GM12865 (cell line): ENCODE results near the gene CDH9.

ENCODE experiments used
- DNase-seq: peaks from one replicate; pipeline ENCODE4 v3.0.0; 2010; ENCODE audit warnings: low read depth
- H3K4me3 ChIP-seq: 2 replicates; pipeline ENCODE4 v1.5.1; 2011; ENCODE audit warnings: mild to moderate bottlenecking, low read depth, low read length, control low read depth
- TF ChIP-seq, protein P1 (sequence below): IDR thresholded peaks from 2 replicates; pipeline ENCODE4 v1.5.1; 2011; ENCODE audit warnings: low read length, control low read depth, low read depth, inconsistent platforms; ENCODE audit not compliant: insufficient read depth; ENCODE audit errors: missing control alignments

Gene CDH9

GRCh38 chr5:26932238-26932637 lies 106.1 kb downstream of the CDH9 start:
- no peak for DNase-seq
- H3K4me3 ChIP-seq = no peak overlapping the region
- TF ChIP-seq, protein P1, sequence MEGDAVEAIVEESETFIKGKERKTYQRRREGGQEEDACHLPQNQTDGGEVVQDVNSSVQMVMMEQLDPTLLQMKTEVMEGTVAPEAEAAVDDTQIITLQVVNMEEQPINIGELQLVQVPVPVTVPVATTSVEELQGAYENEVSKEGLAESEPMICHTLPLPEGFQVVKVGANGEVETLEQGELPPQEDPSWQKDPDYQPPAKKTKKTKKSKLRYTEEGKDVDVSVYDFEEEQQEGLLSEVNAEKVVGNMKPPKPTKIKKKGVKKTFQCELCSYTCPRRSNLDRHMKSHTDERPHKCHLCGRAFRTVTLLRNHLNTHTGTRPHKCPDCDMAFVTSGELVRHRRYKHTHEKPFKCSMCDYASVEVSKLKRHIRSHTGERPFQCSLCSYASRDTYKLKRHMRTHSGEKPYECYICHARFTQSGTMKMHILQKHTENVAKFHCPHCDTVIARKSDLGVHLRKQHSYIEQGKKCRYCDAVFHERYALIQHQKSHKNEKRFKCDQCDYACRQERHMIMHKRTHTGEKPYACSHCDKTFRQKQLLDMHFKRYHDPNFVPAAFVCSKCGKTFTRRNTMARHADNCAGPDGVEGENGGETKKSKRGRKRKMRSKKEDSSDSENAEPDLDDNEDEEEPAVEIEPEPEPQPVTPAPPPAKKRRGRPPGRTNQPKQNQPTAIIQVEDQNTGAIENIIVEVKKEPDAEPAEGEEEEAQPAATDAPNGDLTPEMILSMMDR = no peak

GRCh38 chr5:26921439-26921838 lies 116.9 kb downstream of the CDH9 start:
- TF ChIP-seq, protein P1 = no peak
- no peak for DNase-seq
- no peak overlapping the region for H3K4me3 ChIP-seq

DNA sequence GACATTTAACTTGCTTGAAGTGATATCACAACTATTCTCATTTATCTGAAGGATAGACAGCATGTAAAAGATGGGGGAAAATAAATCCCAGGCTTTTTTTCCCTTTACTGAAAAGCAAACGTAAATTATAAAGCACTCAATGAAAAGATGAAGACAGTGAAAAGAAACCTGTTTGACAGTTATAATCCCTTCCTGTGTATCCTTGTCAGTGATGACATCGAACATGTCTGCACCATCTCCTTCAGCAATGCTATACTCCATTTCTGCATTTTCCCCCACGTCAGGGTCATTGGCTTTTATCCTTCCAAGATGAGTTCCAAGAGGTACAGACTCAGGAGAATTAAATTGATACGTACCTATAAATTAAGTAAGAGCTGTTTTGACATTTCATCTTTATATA lies 134.9 kb downstream of the CDH9 start:
- no peak for DNase-seq

DNA sequence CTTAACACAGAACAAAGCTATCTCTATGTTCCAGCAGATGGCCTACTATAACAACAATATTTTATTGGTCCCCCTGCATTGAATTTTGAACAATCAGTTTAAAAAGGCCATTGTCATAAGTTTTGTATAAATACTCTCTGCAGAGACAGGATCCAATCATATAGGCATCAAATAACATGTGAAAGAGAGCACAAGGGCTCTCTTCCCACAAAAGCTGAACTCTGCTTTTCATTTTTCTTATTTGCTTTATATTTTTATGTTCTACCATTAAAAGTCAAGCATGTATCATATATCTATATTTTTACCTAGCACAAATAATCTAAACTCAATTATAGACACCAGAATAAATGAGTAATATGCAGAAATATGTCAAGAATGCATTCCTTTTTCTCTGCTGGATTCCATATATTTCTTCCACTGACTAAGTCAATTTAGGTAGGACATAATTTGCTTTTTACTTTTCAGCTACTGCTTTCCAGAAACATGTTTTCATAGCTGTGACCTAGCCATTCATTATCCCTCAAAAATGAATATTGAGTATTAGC lies 143.6 kb downstream of the CDH9 start:
- H3K4me3 ChIP-seq = no peak overlapping the region
- DNase-seq = no peak
- TF ChIP-seq, protein P1 = no peak

More for the DNA sequence above, 134.9 kb downstream of the CDH9 start:
- H3K4me3 ChIP-seq = no peak overlapping the region
- TF ChIP-seq, protein P1 = no peak

- TF ChIP-seq, protein P1 = no peak
- no peak for DNase-seq
- no peak overlapping the region for H3K4me3 ChIP-seq
These were observed 145.3 kb downstream of the CDH9 start for GRCh38 chr5:26893078-26893477.

- TF ChIP-seq, protein P1 = no peak
- DNase-seq = no peak
- H3K4me3 ChIP-seq = no peak overlapping the region
These were observed 148.6 kb downstream of the CDH9 start for GRCh38 chr5:26889815-26890214.

- TF ChIP-seq, protein P1 = no peak
- no peak for DNase-seq
- H3K4me3 ChIP-seq = no peak overlapping the region
These were observed 153.9 kb downstream of the CDH9 start for GRCh38 chr5:26884481-26884880.
